Left ventricle myocardium superior (tissue), 1 donor: ENCODE data around the gene FAM25G. TPM values are rescaled to one million over a fixed set of nuclear protein-coding genes. Genes with fewer than 3 reads are reported as not detected.

Experiments used
- total RNA-seq: library from RNA; stranded (reverse); fragmentation: NEBNext Ultra II Directional; extraction: Animal tissue kit (Norgen Biotek cat#: 25700); gene quantifications from one replicate; pipeline ENCODE4 v1.2.1, GENCODE V29; 2021
- donor health status: DM: no; HTN: yes; CAD: no; lungs with severe emphysema.

The FAM25G gene
- total RNA-seq, 1 donor from 2014 or later, result not detected

Other genes with a start within 250 kb of the FAM25G start
- 0.32 TPM for gene GDF10, start 191.5 kb downstream of the FAM25G start, total RNA-seq
- gene GDF2, start 169.2 kb downstream of the FAM25G start, total RNA-seq, result not detected
- gene RBP3, start 143.3 kb downstream of the FAM25G start, total RNA-seq, result not detected
- gene ZNF488, start 107.4 kb downstream of the FAM25G start, total RNA-seq, result not detected
- gene ANXA8, start 7.6 kb downstream of the FAM25G start, total RNA-seq, result 3.0 TPM
- gene AGAP9, start 31.9 kb upstream of the FAM25G start, total RNA-seq, result 2.3 TPM